IMR-90 (cell line): Measurements from ENCODE around the gene OSGIN1. TPM values are rescaled to one million over a fixed set of nuclear protein-coding genes. Genes with fewer than 3 reads are reported as not detected.

Experiments
- ATAC-seq: fragments of 200-7000 bp; cut with Tn5 transposase; 2 replicates; pipeline ENCODE4 v1.9.1; 2020; ENCODE audit warnings: low read depth, mild to moderate bottlenecking, moderate library complexity
- BruUV-seq: library from RNA; stranded (reverse); fragments of 400-500 nt; replicated peaks from 2 replicates; lab custom pipeline; 2021; lab: Mats Ljungman, UMichigan
- CTCF ChIA-PET: fragments of 300-600 bp; formaldehyde crosslinking; extraction: SDS; loops from one replicate; lab custom pipeline; 2021; ENCODE audit warnings: antibody characterized with exemption; lab: Yijun Ruan, JAX
- POLR2A ChIA-PET: fragments of 300-600 bp; sonication (Branson Sonifier 250); formaldehyde crosslinking; loops from one replicate; lab custom pipeline; 2022; ENCODE audit warnings: antibody characterized with exemption; ENCODE audit not compliant: unreplicated experiment; lab: Charles Lee
- DNase-seq: peaks from one replicate; pipeline ENCODE4 v3.0.0; 2013
- H2AFZ ChIP-seq: replicated peaks from 2 replicates; pipeline ENCODE3; 2013; ENCODE audit warnings: low read length, mild to moderate bottlenecking; ENCODE audit not compliant: poor library complexity
- H2AK5ac ChIP-seq: 2 replicates; pipeline ENCODE4 v1.6.1; 2013; ENCODE audit warnings: low read depth, low read length, inconsistent platforms
- H2AK9ac ChIP-seq: replicated peaks from 2 replicates; pipeline ENCODE3; 2013; ENCODE audit warnings: mild to moderate bottlenecking, low read depth, low read length, moderate library complexity; ENCODE audit not compliant: poor library complexity
- H2BK120ac ChIP-seq: 2 replicates; pipeline ENCODE4 v1.6.1; 2013; ENCODE audit warnings: low read depth, low read length, inconsistent platforms
- H2BK15ac ChIP-seq: 3 replicates; pipeline ENCODE4 v1.6.1; 2013; ENCODE audit warnings: low read depth, low read length, inconsistent platforms
- H2BK20ac ChIP-seq: 2 replicates; pipeline ENCODE4 v1.6.1; 2013; ENCODE audit warnings: low read depth, mild to moderate bottlenecking, inconsistent platforms, low read length, moderate library complexity
- H2BK5ac ChIP-seq: 2 replicates; pipeline ENCODE4 v1.6.1; 2013; ENCODE audit warnings: mild to moderate bottlenecking, low read depth, low read length, inconsistent platforms; ENCODE audit not compliant: poor library complexity, severe bottlenecking
- H3K14ac ChIP-seq: replicated peaks from 2 replicates; pipeline ENCODE4 v1.6.1; 2013; ENCODE audit warnings: low read depth, low read length, inconsistent platforms
- H3K18ac ChIP-seq: 2 replicates; pipeline ENCODE4 v1.6.1; 2013; ENCODE audit warnings: low read depth, low read length, control low read depth
- H3K23ac ChIP-seq: 2 replicates; pipeline ENCODE4 v1.6.1; 2013; ENCODE audit warnings: low read depth, low read length, inconsistent platforms
- H3K27ac ChIP-seq: 2 replicates; pipeline ENCODE4 v1.5.1; 2013; ENCODE audit warnings: mild to moderate bottlenecking, control low read depth, low read length; ENCODE audit not compliant: insufficient read depth
- H3K27me3 ChIP-seq: 2 replicates; pipeline ENCODE4 v1.6.1; 2013; ENCODE audit warnings: low read length; ENCODE audit not compliant: control insufficient read depth, insufficient read depth
- H3K36me3 ChIP-seq: 2 replicates; pipeline ENCODE4 v1.6.1; 2013; ENCODE audit warnings: low read length, mixed read lengths; ENCODE audit not compliant: control insufficient read depth, insufficient read depth
- H3K4ac ChIP-seq: 2 replicates; pipeline ENCODE4 v1.6.1; 2013; ENCODE audit warnings: low read depth, low read length, inconsistent platforms
- H3K4me1 ChIP-seq: 2 replicates; pipeline ENCODE4 v1.6.1; 2013; ENCODE audit warnings: low read length, mixed read lengths; ENCODE audit not compliant: control insufficient read depth, insufficient read depth
- H3K4me2 ChIP-seq: 2 replicates; pipeline ENCODE4 v1.6.1; 2013; ENCODE audit warnings: low read depth, mild to moderate bottlenecking, control low read depth, low read length, moderate library complexity
- H3K4me3 ChIP-seq: 2 replicates; pipeline ENCODE4 v1.5.1; 2013; ENCODE audit warnings: low read depth, mild to moderate bottlenecking, control low read depth, low read length, moderate library complexity; ENCODE audit not compliant: insufficient read depth
- H3K56ac ChIP-seq: 2 replicates; pipeline ENCODE4 v1.6.1; 2013; ENCODE audit warnings: low read length, inconsistent platforms; ENCODE audit not compliant: insufficient read depth; ENCODE audit errors: extremely low read depth
- H3K79me1 ChIP-seq, 2 experiments: 2 replicates each; pipeline ENCODE4 v1.6.1; 2013; ENCODE audit warnings: low read length in 2 of 2, inconsistent platforms in 1 of 2, low read depth in 1 of 2
- H3K9ac ChIP-seq: 2 replicates; pipeline ENCODE4 v1.6.1; 2013; ENCODE audit warnings: low read depth, low read length, control low read depth
- H3K9me1 ChIP-seq: 2 replicates; pipeline ENCODE4 v1.6.1; 2013; ENCODE audit warnings: low read length, inconsistent platforms; ENCODE audit not compliant: insufficient read depth
- H3K9me3 ChIP-seq: 2 replicates; pipeline ENCODE4 v1.6.1; 2013; ENCODE audit warnings: low read length; ENCODE audit not compliant: control insufficient read depth, insufficient read depth
- H4K20me1 ChIP-seq: 2 replicates; pipeline ENCODE4 v1.6.1; 2013; ENCODE audit warnings: low read length, inconsistent platforms; ENCODE audit not compliant: insufficient read depth
- H4K5ac ChIP-seq: 2 replicates; pipeline ENCODE4 v1.6.1; 2013; ENCODE audit warnings: mild to moderate bottlenecking, low read depth, low read length, control low read depth
- H4K8ac ChIP-seq, 2 experiments: 2 replicates each; pipeline ENCODE4 v1.6.1; 2013; ENCODE audit warnings: low read depth in 2 of 2, low read length in 2 of 2, control low read depth in 1 of 2, inconsistent platforms in 1 of 2
- H4K91ac ChIP-seq: 2 replicates; pipeline ENCODE4 v1.6.1; 2013; ENCODE audit warnings: low read depth, low read length, inconsistent platforms; ENCODE audit not compliant: insufficient read depth
- CTCF ChIP-seq: conservative IDR thresholded peaks from 2 replicates; pipeline ENCODE4 v1.5.1; 2012; ENCODE audit warnings: mild to moderate bottlenecking, low read depth, low read length, improper control_type of control experiment
- FOS ChIP-seq: fragments of 150-350 bp; IDR thresholded peaks from 2 replicates; pipeline ENCODE4 v1.6.1; 2016; ENCODE audit warnings: low read depth, low read length
- MAZ ChIP-seq: IDR thresholded peaks from 2 replicates; pipeline ENCODE4 v1.6.1; 2012; ENCODE audit warnings: low read depth, mild to moderate bottlenecking, low read length, improper control_type of control experiment, moderate library complexity, borderline replicate concordance
- NFE2L2 ChIP-seq: fragments of 150-350 bp; IDR thresholded peaks from 2 replicates; pipeline ENCODE4 v1.6.1; 2016; ENCODE audit warnings: low read depth, mild to moderate bottlenecking, low read length
- RAD21 ChIP-seq: IDR thresholded peaks from 2 replicates; pipeline ENCODE4 v1.6.1; 2012; ENCODE audit warnings: low read length, improper control_type of control experiment
- RCOR1 ChIP-seq: IDR thresholded peaks from 2 replicates; pipeline ENCODE4 v1.6.1; 2012; ENCODE audit warnings: mild to moderate bottlenecking, low read length, improper control_type of control experiment; ENCODE audit not compliant: insufficient replicate concordance
- RFX5 ChIP-seq: IDR thresholded peaks from 2 replicates; pipeline ENCODE4 v1.8.0; 2012; ENCODE audit warnings: low read depth, mild to moderate bottlenecking, low read length, moderate library complexity
- SMC3 ChIP-seq: fragments of 150-350 bp; IDR thresholded peaks from 2 replicates; pipeline ENCODE4 v1.6.1; 2016; ENCODE audit warnings: low read depth, mild to moderate bottlenecking, antibody characterized with exemption, low read length, moderate library complexity
- WGBS, 2 experiments: methylation state at CpG; one replicate each; pipeline versions ENCODE4 v1.1.5 to v1.1.7; 2013; ENCODE audit warnings: missing lambda C conversion rate in 2 of 2; ENCODE audit not compliant: insufficient read length in 1 of 2; ENCODE audit errors: extremely low coverage in 2 of 2; 5-methylcytosine and 5-hydroxymethylcytosine counted together
- dilution Hi-C: fragments of 300-500 bp; cut with HindIII; formaldehyde crosslinking; loops from one replicate; pipeline ENCODE4 v1.14.3; 2018; ENCODE audit warnings: low sequenced_read_pairs; ENCODE audit not compliant: unreplicated experiment
- in situ Hi-C: fragments of 300-500 bp; cut with MboI; formaldehyde crosslinking; loops from 3 replicates; pipeline ENCODE4 v1.14.3; 2019; ENCODE audit warnings: low sequenced_read_pairs, inconsistent platforms, mixed read lengths
- intact Hi-C: fragments of 100-400 bp; cut with micrococcal nuclease; formaldehyde crosslinking; loops from 2 replicates; pipeline ENCODE4 v1.10.0; 2022
- polyA plus RNA-seq, 3 experiments: library from polyadenylated mRNA; depleted of rRNA; stranded (reverse); fragments of >200 nt; gene quantifications; 2 replicates each; pipeline ENCODE4 v1.2.3, GENCODE V29; 2012; ENCODE audit warnings: low replicate concordance in 1 of 3
- total RNA-seq: library from RNA; depleted of rRNA; stranded (reverse); fragments of >200 nt; gene quantifications from 2 replicates; pipeline ENCODE4 v1.2.3, GENCODE V29; 2012
- TF ChIP-seq, protein P1 (sequence below): fragments of 150-350 bp; IDR thresholded peaks from 2 replicates; pipeline ENCODE4 v1.6.1; 2016; ENCODE audit warnings: low read depth, mild to moderate bottlenecking, low read length, moderate library complexity, borderline replicate concordance

Gene OSGIN1
- total and polyA plus RNA-seq, 2 of the 4 experiments (the other 2 are of a cell fraction): 0.90 to 6.4 TPM

GRCh38 chr16:83967838-83968305 is 14.8 kb downstream of the OSGIN1 start, which contains the start of gene NECAB2:
NECAB2 (plus strand) TSS chr16:83968244; CDS start chr16:83968649, 405 bp downstream.
- peaks cover 7% of the 10 kb centered on the region; the same call in 1 of the 2 replicates for H3K36me3 ChIP-seq
- dilution Hi-C loops: no loop called here
- ChIA-PET POLR2A (no interaction called here), CTCF (no interaction called here)
- in situ Hi-C loops: loop anchor here (10.0 to 25.0 kb wide), 2 partner anchors 207 to 519 kb away; no protein-coding TSS in a partner anchor
- H2AK9ac ChIP-seq: peak within 1 kb of the TSS; percentile 61
- no peak within 1 kb of the TSS for H3K4ac ChIP-seq
- 68% methylated on average over 6 of the region's 35 CpGs; no CpG with 5 or more reads in 1 of the 2 experiments for WGBS, 2 experiments
- H4K20me1 ChIP-seq: no peaks in the 10 kb centered on the region; the same call in none of the 2 replicates
- ATAC-seq (peak; percentile 90), DNase-seq (peak; percentile 8)
- H4K91ac ChIP-seq: no peak within 1 kb of the TSS
- peak; percentile 82 for TF ChIP-seq MAZ
- TF ChIP-seq RAD21: peak; percentile 84
- TF ChIP-seq NFE2L2: no peak
- no peak for TF ChIP-seq RFX5
- TF ChIP-seq CTCF: peak; percentile 73
- no peak for TF ChIP-seq RCOR1
- TF ChIP-seq, protein P1, sequence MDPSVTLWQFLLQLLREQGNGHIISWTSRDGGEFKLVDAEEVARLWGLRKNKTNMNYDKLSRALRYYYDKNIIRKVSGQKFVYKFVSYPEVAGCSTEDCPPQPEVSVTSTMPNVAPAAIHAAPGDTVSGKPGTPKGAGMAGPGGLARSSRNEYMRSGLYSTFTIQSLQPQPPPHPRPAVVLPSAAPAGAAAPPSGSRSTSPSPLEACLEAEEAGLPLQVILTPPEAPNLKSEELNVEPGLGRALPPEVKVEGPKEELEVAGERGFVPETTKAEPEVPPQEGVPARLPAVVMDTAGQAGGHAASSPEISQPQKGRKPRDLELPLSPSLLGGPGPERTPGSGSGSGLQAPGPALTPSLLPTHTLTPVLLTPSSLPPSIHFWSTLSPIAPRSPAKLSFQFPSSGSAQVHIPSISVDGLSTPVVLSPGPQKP: no peak
- TF ChIP-seq SMC3: peak; percentile 75
- TF ChIP-seq FOS: no peak
- H4K8ac ChIP-seq: no peak within 1 kb of the TSS
- H3K27me3 ChIP-seq: peaks cover 25% of the 10 kb centered on the region
- H2BK15ac ChIP-seq: no peak within 1 kb of the TSS
- H3K27ac ChIP-seq: no peak within 1 kb of the TSS
- no peaks in the 10 kb centered on the region for H3K4me1 ChIP-seq
- no peak within 1 kb of the TSS for H3K23ac ChIP-seq
- BruUV-seq: no TSS peak
- H3K14ac ChIP-seq: no peak within 1 kb of the TSS
- no peak within 1 kb of the TSS for H3K56ac ChIP-seq
- no peak within 1 kb of the TSS for H3K18ac ChIP-seq
- H4K5ac ChIP-seq: no peak within 1 kb of the TSS
- no peak within 1 kb of the TSS for H3K9ac ChIP-seq
- no peaks in the 10 kb centered on the region for H3K9me3 ChIP-seq
- intact Hi-C loops: loop anchor here (1.0 to 5.0 kb wide), 4 partner anchors 57 to 209 kb away; partner anchors contain the start of gene SLC38A8
- no peak within 1 kb of the TSS for H2BK20ac ChIP-seq
- H2BK5ac ChIP-seq: no peak within 1 kb of the TSS
- no peak within 1 kb of the TSS; the same call in 1 of the 2 replicates for H2AK5ac ChIP-seq
- H2AFZ ChIP-seq: peak within 1 kb of the TSS; percentile 51
- H3K9me1 ChIP-seq: no peaks in the 10 kb centered on the region; the same call in 1 of the 2 replicates
- no peak within 1 kb of the TSS for H2BK120ac ChIP-seq
- H3K4me3 ChIP-seq: peak within 1 kb of the TSS; percentile 16; the same call in 1 of the 2 replicates
- no peak within 1 kb of the TSS; the same call in 1 of the 2 replicates for H3K4me2 ChIP-seq
- H3K79me1 ChIP-seq: no peaks in the 10 kb centered on the region
